WTC11 (cell line): ENCODE data around the gene ZFPM1. TPM values are rescaled to one million over a fixed set of nuclear protein-coding genes. Genes with fewer than 3 reads are reported as not detected.

Experiments
- ATAC-seq: fragments of 200-7000 bp; cut with Tn5 transposase; 2 replicates; pipeline ENCODE4 v1.10.0; 2021; ENCODE audit warnings: mild to moderate bottlenecking, moderate library complexity
- CTCF ChIA-PET: fragments of 300-600 bp; sonication (Branson Sonifier 250); formaldehyde crosslinking; loops from one replicate; lab custom pipeline; 2021; ENCODE audit warnings: antibody characterized with exemption; lab: Charles Lee
- POLR2A ChIA-PET: fragments of 350-600 bp; sonication (Branson Sonifier 250); formaldehyde crosslinking; loops from one replicate; lab custom pipeline; 2021; ENCODE audit warnings: antibody characterized with exemption; lab: Charles Lee
- DNase-seq: peaks from one replicate; pipeline ENCODE4 v3.0.0; 2021; ENCODE audit warnings: low spot score
- H3K27ac Mint-ChIP-seq: 2 replicates; pipeline ENCODE4 v1.8.0; 2021; ENCODE audit warnings: mixed read lengths
- H3K27me3 Mint-ChIP-seq: 2 replicates; pipeline ENCODE4 v1.8.0; 2021; ENCODE audit warnings: low read depth, mild to moderate bottlenecking, moderate library complexity, mixed read lengths
- H3K36me3 Mint-ChIP-seq: 2 replicates; pipeline ENCODE4 v1.8.0; 2021; ENCODE audit warnings: mixed read lengths
- H3K4me1 Mint-ChIP-seq: 2 replicates; pipeline ENCODE4 v1.8.0; 2022; ENCODE audit warnings: mixed read lengths
- H3K4me3 Mint-ChIP-seq: 2 replicates; pipeline ENCODE4 v1.8.0; 2021; ENCODE audit warnings: mild to moderate bottlenecking, moderate library complexity, mixed read lengths
- H3K9me3 Mint-ChIP-seq: 2 replicates; pipeline ENCODE4 v1.8.0; 2021; ENCODE audit warnings: mixed read lengths
- GRHL2 ChIP-seq: fragments of 250-450 bp; sonication (Bioruptor Pico); IDR thresholded peaks from 2 replicates; pipeline ENCODE4 v1.8.0; 2022; ENCODE audit warnings: mild to moderate bottlenecking, moderate library complexity; ENCODE audit not compliant: insufficient replicate concordance, severe bottlenecking
- JUN ChIP-seq: sonication (generic); formaldehyde crosslinking; IDR thresholded peaks from 2 replicates; pipeline ENCODE4 v1.8.0; 2023; ENCODE audit warnings: mild to moderate bottlenecking, missing genetic modification reagents
- KAT7 ChIP-seq: sonication (generic); formaldehyde crosslinking; IDR thresholded peaks from 2 replicates; pipeline ENCODE4 v1.8.1; 2023; ENCODE audit warnings: missing genetic modification reagents, mild to moderate bottlenecking, borderline replicate concordance
- NFE2L1 ChIP-seq: sonication (generic); formaldehyde crosslinking; IDR thresholded peaks from 2 replicates; pipeline ENCODE4 v1.8.1; 2023; ENCODE audit warnings: missing genetic modification reagents
- SP1 ChIP-seq: sonication (generic); formaldehyde crosslinking; conservative IDR thresholded peaks from 2 replicates; pipeline ENCODE4 v1.8.1; 2022; ENCODE audit warnings: missing genetic modification reagents
- ZNF138 ChIP-seq: sonication (generic); formaldehyde crosslinking; conservative IDR thresholded peaks from 2 replicates; pipeline ENCODE4 v1.8.1; 2022; ENCODE audit warnings: mild to moderate bottlenecking, moderate library complexity, missing genetic modification reagents
- ZNF416 ChIP-seq: fragments of 250-450 bp; sonication (Bioruptor Pico); IDR thresholded peaks from 2 replicates; pipeline ENCODE4 v1.9.0; 2021; ENCODE audit warnings: mild to moderate bottlenecking, inconsistent platforms
- total RNA-seq: library from RNA; stranded (reverse); gene quantifications from 3 replicates; pipeline ENCODE4 v1.2.3, GENCODE V29; 2021
- TF ChIP-seq, protein P1 (sequence below): sonication (generic); formaldehyde crosslinking; IDR thresholded peaks from 2 replicates; pipeline ENCODE4 v1.8.0; 2022; ENCODE audit warnings: mild to moderate bottlenecking, missing genetic modification reagents
- TF ChIP-seq, protein P2 (sequence below): fragments of 250-450 bp; sonication (Bioruptor Pico); IDR thresholded peaks from 2 replicates; pipeline ENCODE4 v1.9.0; 2021; ENCODE audit warnings: mild to moderate bottlenecking, borderline replicate concordance
- TF ChIP-seq, protein P3 (sequence below): fragments of 200-600 bp; IDR thresholded peaks from 2 replicates; pipeline ENCODE4 v1.8.0; 2022; ENCODE audit warnings: antibody characterized with exemption
- TF ChIP-seq, protein P4 (sequence below): sonication (generic); formaldehyde crosslinking; IDR thresholded peaks from 2 replicates; pipeline ENCODE4 v1.8.1; 2023; ENCODE audit warnings: mild to moderate bottlenecking, missing genetic modification reagents, moderate library complexity

The ZFPM1 gene
- total RNA-seq, 1 experiment from 2014 or later = 9.3 TPM

- CTCF ChIA-PET = interaction anchor here (0.9 to 1.1 kb wide), 2 partner anchors 28 to 107 kb away, joined by 3 to 4 read pairs; no protein-coding TSS in a partner anchor
- no peaks in the 10 kb centered on the region for H3K4me1 Mint-ChIP-seq
- H3K27me3 Mint-ChIP-seq = peaks cover 18% of the 10 kb centered on the region
These were observed 20.3 kb upstream of the ZFPM1 start for GRCh38 chr16:88432753-88433152.

GRCh38 chr16:88433632-88434352 lies 19.3 kb upstream of the ZFPM1 start:
- peaks cover 18% of the 10 kb centered on the region for H3K27me3 Mint-ChIP-seq
- H3K4me1 Mint-ChIP-seq = no peaks in the 10 kb centered on the region
- ChIA-PET POLR2A (interaction anchor here (0.6 to 0.7 kb wide), 2 partner anchors 532 to 1381 kb away, joined by 3 to 7 read pairs; no protein-coding TSS in a partner anchor), CTCF (interaction anchor here (1.1 kb wide), 1 partner anchor 29 kb away, joined by 3 read pairs; no protein-coding TSS in a partner anchor)
- TF ChIP-seq ZNF416 (CRISPR knock-in tag) = no peak
- no peaks in the 10 kb centered on the region for H3K36me3 Mint-ChIP-seq
- no peak overlapping the region for H3K4me3 Mint-ChIP-seq
- ATAC-seq (no peak), DNase-seq (no peak)
- no peak overlapping the region for H3K27ac Mint-ChIP-seq
- H3K9me3 Mint-ChIP-seq = no peaks in the 10 kb centered on the region

More at GRCh38 chr16:88432753-88433152, 20.3 kb upstream of the ZFPM1 start:
- Mint-ChIP-seq H3K36me3 (no peaks in the 10 kb centered on the region), H3K27ac (no peak overlapping the region), H3K9me3 (no peaks in the 10 kb centered on the region), H3K4me3 (no peak overlapping the region)
- ATAC-seq (no peak), DNase-seq (no peak)
- POLR2A ChIA-PET = interaction anchor here (0.6 to 0.7 kb wide), 2 partner anchors 531 to 1380 kb away, joined by 3 to 7 read pairs; no protein-coding TSS in a partner anchor
- TF ChIP-seq, protein P1, sequence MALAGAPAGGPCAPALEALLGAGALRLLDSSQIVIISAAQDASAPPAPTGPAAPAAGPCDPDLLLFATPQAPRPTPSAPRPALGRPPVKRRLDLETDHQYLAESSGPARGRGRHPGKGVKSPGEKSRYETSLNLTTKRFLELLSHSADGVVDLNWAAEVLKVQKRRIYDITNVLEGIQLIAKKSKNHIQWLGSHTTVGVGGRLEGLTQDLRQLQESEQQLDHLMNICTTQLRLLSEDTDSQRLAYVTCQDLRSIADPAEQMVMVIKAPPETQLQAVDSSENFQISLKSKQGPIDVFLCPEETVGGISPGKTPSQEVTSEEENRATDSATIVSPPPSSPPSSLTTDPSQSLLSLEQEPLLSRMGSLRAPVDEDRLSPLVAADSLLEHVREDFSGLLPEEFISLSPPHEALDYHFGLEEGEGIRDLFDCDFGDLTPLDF (CRISPR knock-in tag) = no peak
- TF ChIP-seq JUN (CRISPR knock-in tag) = no peak

DNA sequence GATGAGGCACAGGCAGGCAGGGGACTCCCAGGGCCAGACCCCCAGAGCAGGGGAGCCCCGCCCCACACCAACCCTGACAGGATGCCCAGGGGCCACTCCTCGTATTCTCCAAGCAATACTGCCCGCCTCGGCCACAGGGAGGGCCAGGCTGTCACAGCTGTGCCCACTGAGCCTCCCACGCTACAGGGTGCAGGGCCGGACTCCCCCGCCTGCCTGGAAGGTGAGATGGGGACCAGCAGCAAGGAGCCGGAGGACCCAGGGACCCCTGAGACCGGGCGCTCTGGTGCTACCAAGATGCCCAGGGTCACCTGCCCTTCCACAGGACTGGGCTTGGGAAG lies 18.8 kb upstream of the ZFPM1 start:
- H3K9me3 Mint-ChIP-seq = no peaks in the 10 kb centered on the region
- ATAC-seq (no peak), DNase-seq (no peak)
- H3K4me1 Mint-ChIP-seq = no peaks in the 10 kb centered on the region
- no peaks in the 10 kb centered on the region for H3K36me3 Mint-ChIP-seq
- peaks cover 18% of the 10 kb centered on the region for H3K27me3 Mint-ChIP-seq
- POLR2A ChIA-PET = no interaction called here
- H3K27ac Mint-ChIP-seq = no peak overlapping the region
- CTCF ChIA-PET = interaction anchor here (1.0 to 1.6 kb wide), 2 partner anchors 18 to 126 kb away, joined by 3 to 4 read pairs; no protein-coding TSS in a partner anchor
- TF ChIP-seq ZNF138 = no peak
- no peak overlapping the region for H3K4me3 Mint-ChIP-seq

GRCh38 chr16:88434746-88435145 lies 18.3 kb upstream of the ZFPM1 start:
- no peaks in the 10 kb centered on the region for H3K4me1 Mint-ChIP-seq
- TF ChIP-seq, protein P2, sequence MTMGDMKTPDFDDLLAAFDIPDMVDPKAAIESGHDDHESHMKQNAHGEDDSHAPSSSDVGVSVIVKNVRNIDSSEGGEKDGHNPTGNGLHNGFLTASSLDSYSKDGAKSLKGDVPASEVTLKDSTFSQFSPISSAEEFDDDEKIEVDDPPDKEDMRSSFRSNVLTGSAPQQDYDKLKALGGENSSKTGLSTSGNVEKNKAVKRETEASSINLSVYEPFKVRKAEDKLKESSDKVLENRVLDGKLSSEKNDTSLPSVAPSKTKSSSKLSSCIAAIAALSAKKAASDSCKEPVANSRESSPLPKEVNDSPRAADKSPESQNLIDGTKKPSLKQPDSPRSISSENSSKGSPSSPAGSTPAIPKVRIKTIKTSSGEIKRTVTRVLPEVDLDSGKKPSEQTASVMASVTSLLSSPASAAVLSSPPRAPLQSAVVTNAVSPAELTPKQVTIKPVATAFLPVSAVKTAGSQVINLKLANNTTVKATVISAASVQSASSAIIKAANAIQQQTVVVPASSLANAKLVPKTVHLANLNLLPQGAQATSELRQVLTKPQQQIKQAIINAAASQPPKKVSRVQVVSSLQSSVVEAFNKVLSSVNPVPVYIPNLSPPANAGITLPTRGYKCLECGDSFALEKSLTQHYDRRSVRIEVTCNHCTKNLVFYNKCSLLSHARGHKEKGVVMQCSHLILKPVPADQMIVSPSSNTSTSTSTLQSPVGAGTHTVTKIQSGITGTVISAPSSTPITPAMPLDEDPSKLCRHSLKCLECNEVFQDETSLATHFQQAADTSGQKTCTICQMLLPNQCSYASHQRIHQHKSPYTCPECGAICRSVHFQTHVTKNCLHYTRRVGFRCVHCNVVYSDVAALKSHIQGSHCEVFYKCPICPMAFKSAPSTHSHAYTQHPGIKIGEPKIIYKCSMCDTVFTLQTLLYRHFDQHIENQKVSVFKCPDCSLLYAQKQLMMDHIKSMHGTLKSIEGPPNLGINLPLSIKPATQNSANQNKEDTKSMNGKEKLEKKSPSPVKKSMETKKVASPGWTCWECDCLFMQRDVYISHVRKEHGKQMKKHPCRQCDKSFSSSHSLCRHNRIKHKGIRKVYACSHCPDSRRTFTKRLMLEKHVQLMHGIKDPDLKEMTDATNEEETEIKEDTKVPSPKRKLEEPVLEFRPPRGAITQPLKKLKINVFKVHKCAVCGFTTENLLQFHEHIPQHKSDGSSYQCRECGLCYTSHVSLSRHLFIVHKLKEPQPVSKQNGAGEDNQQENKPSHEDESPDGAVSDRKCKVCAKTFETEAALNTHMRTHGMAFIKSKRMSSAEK = no peak
- TF ChIP-seq, protein P3, sequence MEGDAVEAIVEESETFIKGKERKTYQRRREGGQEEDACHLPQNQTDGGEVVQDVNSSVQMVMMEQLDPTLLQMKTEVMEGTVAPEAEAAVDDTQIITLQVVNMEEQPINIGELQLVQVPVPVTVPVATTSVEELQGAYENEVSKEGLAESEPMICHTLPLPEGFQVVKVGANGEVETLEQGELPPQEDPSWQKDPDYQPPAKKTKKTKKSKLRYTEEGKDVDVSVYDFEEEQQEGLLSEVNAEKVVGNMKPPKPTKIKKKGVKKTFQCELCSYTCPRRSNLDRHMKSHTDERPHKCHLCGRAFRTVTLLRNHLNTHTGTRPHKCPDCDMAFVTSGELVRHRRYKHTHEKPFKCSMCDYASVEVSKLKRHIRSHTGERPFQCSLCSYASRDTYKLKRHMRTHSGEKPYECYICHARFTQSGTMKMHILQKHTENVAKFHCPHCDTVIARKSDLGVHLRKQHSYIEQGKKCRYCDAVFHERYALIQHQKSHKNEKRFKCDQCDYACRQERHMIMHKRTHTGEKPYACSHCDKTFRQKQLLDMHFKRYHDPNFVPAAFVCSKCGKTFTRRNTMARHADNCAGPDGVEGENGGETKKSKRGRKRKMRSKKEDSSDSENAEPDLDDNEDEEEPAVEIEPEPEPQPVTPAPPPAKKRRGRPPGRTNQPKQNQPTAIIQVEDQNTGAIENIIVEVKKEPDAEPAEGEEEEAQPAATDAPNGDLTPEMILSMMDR = no peak
- TF ChIP-seq, protein P4, sequence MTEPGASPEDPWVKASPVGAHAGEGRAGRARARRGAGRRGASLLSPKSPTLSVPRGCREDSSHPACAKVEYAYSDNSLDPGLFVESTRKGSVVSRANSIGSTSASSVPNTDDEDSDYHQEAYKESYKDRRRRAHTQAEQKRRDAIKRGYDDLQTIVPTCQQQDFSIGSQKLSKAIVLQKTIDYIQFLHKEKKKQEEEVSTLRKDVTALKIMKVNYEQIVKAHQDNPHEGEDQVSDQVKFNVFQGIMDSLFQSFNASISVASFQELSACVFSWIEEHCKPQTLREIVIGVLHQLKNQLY (CRISPR knock-in tag) = no peak
- TF ChIP-seq SP1 (CRISPR knock-in tag) (no peak), NFE2L1 (no peak), GRHL2 (CRISPR knock-in tag) (no peak), KAT7 (CRISPR knock-in tag) (no peak)
- no peak overlapping the region for H3K27ac Mint-ChIP-seq
- H3K9me3 Mint-ChIP-seq = no peaks in the 10 kb centered on the region
- H3K4me3 Mint-ChIP-seq = no peak overlapping the region
- peaks cover 17% of the 10 kb centered on the region for H3K27me3 Mint-ChIP-seq
- CTCF ChIA-PET = interaction anchor here (1.0 to 1.6 kb wide), 3 partner anchors 14 to 126 kb away, joined by 3 to 4 read pairs (median 3); no protein-coding TSS in a partner anchor
- POLR2A ChIA-PET = no interaction called here
- ATAC-seq (no peak), DNase-seq (no peak)
- no peaks in the 10 kb centered on the region for H3K36me3 Mint-ChIP-seq
